Vagina (tissue), 2 donors: ENCODE results near the gene AFF3.

Experiments
- CTCF ChIP-seq, 3 experiments: fragments of 450-650 bp in 2 of 3; fragments of 200-600 bp in 1 of 3; sonication (generic) in 1 of 3; IDR thresholded peaks; one replicate each; pipeline ENCODE4 v1.5.1; 2017 to 2019; ENCODE audit warnings: antibody characterized with exemption in 3 of 3, mild to moderate bottlenecking in 2 of 3, moderate library complexity in 2 of 3
- POLR2A ChIP-seq, 2 donors: fragments of 450-650 bp; IDR thresholded peaks; one replicate each; pipeline ENCODE4 v1.6.1; 2017; ENCODE audit warnings: antibody characterized with exemption in 2 of 2, mild to moderate bottlenecking in 2 of 2, moderate library complexity in 2 of 2

GRCh38 chr2:100057901-100058261 is 84.5 kb downstream of the AFF3 start:
- TF ChIP-seq POLR2A (IDR thresholded peaks at IDR 0.05) (no peak), CTCF (IDR thresholded peaks at IDR 0.05) (no peak)
